SIG-M5 (cell line): ENCODE measurements around the gene GPR142.

Source experiments
- DNase-seq: peaks from one replicate; lab custom pipeline; 2025; lab: John Stamatoyannopoulos, UW

Gene GPR142

DNA sequence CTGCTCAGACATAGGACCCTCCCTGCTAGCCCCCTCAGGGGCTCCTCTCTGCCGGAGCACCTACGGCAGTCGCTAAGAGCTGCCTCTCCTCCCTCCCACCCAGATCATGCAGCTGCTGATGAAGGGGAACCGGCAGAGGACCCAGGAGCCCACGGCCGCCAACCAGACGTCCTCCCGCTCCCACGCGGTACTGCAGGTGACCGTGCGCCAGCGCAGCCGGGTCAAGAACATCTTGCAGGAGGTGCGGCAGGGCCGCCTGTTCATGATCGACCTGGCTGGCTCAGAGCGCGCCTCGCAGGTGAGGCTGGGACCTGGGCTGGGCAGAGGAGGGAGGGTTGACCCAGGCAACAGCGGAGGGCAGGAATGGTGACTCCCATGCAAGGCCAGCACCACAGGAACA, 22.6 kb upstream of the GPR142 start:
- DNase-seq, result no peak

DNA sequence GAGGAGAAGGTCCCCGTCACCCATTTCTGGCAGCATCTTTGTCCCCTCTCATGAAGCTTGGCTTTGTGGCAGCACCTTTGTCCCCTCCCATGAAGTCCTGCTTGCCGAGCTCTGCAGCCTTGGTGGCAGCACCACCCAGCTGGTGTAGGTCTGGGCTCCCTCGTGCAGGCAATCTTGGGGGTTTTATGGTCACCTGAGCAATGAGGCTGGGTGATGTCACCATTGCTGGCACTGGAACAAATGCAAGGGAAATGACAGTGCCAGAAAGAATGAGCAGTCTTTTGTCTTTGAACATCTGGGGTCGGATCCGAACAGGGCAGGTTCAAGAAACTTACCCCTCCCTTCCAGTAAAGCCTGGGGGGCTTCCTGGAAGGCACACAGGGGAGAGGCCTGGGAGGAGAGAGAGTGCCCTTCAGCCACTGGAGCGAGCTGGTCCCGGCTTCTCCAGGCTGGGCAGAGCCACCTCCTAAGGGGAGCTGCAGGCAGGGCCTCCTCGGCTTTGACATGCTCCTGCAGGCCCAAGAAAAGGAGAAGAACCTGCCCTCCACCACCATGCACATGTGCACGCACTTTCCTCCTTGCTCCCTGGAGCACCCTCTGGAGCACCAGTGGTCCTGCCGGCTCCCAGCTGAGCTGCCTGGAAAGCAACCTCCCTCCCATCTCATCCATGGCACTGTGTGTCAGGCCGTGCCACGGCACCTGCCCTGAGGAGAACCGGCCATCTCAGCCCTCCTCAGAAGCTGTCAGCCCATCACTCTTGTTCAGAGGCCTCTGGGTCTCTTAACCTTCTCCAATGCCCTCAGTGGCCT, 21.7 kb upstream of the GPR142 start:
- no peak for DNase-seq

DNA sequence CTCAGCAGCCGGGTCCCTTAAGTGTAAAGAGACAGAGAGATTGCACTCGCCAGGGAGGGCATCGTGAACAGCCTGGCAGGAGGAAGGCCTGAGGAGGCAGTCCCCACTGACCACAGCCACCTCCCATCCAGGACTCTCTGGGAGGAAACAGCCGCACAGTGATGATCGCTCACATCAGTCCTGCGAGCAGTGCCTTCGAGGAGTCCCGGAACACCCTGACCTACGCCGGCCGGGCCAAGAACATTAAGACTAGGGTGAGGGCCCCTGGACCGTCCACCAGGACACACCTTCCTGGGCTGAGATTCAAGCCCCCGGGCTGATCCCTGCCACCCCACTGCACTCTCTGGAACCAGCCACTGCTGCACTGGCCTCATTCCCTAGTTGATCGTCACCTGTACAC, 19.7 kb upstream of the GPR142 start:
- no peak for DNase-seq

DNA sequence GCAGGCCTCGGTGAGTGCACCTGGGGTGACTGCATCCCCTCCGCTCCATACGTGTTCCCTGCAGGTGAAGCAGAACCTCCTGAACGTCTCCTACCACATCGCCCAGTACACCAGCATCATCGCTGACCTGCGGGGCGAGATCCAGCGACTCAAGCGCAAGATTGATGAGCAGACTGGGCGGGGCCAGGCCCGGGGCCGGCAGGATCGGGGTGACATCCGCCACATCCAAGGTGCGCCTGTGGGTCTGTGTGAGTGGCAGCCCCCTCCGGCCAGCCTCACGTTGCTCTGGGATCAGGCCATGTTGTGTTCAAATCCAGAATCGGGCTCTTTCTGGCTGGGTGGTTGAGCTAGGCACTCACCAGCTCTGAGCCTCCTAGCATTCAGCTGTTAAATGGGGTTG, 18.2 kb upstream of the GPR142 start:
- DNase-seq, result no peak

DNA sequence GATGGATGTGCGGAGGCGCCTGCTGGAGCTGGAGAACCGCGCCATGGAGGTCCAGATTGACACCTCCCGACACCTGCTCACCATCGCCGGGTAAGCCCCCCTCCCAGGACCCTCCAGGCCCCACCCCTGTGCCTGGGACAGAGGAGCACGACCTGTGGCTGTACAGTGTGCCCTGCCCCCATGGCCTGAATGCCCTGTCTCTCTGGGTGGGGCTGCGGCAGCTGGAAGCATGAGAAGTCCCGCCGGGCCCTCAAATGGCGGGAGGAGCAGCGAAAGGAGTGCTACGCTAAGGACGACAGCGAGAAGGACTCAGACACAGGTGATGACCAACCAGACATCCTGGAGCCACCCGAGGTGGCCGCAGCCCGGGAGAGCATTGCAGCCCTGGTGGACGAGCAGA, 16.8 kb upstream of the GPR142 start:
- no peak for DNase-seq

DNA sequence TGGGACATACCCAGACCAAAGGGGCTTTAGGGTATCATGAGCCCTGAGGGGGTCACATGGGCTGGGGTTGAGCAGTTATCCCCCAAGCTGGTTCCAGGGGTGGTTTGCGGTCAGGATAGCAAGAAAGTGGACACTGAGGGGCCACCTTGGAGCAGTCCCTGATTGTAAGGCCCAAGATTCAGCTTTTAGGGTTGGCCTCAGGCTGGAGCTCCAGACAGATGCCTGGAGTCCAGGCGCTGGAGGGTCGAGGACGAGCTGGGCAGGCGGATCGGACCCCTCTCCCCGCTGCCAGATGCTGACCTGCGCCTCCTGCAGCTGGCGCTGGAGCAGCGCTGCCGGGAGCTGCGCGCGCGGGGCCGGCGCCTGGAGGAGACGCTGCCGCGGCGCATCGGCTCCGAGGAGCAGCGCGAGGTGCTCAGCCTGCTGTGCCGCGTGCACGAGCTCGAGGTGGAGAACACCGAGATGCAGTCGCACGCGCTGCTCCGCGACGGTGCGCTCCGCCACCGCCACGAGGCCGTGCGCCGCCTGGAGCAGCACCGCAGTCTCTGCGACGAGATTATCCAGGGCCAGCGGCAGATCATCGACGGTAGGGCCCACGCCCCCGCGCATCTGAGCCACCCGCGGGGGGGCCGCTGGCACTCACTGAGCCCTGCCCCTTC, 15.6 kb upstream of the GPR142 start:
- no peak for DNase-seq

DNA sequence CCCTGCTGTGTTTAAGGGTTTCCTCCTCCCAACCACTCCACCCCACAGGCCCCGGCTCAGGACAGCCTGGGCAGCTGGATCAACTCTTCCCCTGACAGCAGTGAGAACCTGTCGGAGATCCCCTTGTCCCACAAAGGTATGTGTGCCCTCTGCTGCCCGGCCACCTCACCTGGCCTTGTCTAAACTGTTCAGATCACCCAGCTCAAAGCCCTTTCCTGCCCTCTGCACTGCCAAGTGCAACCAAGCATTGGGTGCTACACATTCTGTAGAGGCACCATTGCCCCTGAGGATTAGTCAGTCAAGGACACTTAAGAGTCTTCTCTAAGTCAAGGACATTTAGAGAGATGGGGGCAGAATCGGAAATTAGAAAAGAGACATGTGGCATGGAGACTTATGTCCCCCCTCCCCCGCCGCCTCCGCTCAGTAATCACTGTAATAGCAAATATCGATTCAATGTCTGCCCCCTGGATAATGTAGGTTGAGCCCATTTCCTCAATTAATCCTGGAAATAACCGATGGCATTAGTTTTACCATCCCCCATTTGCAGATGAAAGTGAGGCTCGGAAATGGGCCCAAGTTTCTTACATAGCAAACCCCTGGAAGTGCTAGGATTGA, 13.8 kb upstream of the GPR142 start:
- no peak for DNase-seq

DNA sequence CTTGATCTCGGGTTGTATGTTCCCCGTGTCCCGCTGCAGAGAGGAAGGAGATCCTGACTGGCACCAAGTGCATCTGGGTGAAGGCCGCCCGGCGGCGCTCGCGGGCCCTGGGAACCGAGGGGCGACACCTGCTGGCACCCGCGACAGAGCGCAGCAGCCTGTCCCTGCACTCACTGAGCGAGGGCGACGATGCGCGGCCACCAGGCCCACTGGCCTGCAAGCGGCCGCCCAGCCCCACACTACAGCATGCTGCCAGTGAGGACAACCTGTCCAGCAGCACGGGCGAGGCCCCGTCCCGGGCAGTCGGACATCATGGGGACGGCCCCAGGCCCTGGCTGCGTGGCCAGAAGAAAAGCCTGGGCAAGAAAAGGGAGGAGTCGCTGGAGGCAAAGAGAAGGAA, 13.2 kb upstream of the GPR142 start:
- DNase-seq, result no peak

DNA sequence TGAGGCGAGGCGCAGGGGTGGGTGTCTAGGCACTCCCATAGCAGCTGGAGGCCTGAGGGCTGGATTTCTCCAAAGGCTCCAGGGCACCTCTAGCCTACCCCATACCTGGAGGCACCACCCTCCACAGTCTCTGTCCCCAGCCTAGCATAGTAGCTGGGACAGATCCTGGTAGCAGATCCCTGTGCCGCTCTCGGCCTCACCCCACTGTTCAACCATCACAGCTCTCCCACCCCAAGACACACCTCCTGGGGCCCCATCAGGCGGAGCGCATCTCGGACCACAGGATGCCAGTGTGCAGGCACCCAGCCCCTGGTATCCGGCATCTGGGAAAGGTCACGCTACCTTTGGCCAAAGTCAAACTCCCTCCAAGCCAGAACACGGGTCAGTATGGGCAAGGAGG, 12.7 kb upstream of the GPR142 start:
- no peak for DNase-seq

DNA sequence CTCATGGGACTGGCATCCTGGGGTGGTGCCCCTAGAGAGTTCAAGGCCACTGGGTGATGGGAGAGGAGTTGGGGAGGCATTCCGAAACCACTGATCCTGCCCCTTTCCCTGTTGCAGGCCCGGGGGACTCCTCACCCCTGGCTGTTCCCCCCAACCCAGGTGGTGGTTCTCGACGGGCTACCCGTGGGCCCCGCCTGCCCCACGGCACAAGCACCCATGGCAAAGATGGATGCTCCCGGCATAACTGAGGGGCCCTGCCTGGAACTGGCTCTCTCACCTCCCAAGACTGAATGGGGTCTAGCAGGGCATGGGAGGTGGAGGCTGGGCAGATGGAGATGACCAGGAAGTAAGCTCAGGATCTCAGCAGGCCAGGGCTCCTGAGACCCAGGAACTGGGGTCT, 12.2 kb upstream of the GPR142 start:
- DNase-seq, result no peak

DNA sequence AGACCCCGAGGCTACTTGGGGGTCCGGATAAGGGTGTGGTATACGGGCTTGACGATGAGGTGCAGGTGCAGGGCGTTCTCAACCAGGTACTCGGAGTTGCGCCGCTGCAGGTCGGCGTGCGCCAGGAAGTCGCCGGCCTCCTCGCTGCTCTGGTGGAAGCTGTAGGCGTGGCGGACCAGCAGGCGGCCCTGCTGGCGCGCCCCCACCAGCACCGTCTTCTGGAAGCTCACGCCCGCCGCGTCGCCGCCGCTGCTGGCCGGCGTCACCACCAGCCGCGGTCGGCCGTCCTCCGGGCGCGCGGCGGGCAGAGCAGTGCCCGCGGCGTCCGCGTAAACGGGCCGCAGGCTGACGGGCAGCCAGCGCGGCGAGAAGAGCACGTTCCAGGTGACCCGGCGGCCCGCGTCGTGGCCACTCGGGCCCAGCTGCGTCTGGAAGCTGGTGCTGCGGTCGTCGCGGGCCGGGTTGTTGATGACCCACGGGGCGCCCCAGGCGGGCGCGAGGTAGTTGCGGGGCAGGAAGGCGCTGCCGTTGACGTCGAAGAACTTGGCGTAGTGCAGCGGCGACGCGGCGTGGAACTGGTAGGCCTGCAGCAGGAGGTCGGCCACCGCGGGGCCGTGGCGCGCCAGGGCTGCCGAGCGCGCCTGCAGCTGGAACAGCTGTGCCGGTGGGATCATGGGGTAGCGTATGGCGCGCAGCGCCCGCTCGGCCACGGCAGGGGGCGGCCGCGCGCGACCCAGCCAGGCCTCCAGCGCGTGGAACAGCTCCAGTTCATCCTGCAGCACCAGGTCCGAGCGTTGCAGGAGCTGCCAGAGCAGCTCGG, 10.4 kb upstream of the GPR142 start:
- no peak for DNase-seq

DNA sequence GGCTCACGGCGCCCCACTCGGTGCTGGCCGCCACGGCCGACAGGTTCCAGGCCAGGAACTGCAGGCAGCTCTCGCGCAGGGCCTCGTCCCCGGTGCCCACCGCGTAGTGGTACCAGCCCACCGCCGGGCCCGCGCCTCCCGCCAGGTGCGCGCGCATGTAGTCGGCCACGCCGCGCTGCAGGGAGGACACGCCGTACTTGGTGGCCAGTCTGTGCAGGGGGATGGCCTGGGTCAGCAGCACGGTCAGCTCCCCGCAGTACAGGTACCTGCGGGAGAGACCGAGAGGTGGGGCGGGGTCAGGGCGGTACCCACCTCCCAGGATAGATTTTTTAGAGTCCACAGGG, 9.9 kb upstream of the GPR142 start:
- no peak for DNase-seq

DNA sequence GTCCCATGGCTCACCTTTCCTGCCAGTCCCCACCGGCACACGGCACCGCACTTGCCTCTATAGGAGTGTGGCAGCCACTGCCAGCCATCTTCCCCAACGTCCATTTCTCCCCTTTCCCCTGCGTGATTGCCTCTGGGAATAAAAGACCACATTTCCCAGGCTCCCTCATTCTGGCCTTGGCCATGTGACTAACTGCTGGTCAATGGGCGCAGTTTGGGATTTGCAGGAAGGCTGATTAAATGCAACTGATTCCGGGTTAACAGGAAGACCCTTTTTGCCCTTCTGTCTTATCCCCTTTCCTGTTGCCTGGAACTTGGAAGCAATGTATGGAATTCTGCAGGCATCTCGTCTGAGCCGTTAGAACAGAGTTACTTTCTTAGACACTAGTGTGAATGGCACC, 8.6 kb upstream of the GPR142 start:
- no peak for DNase-seq

DNA sequence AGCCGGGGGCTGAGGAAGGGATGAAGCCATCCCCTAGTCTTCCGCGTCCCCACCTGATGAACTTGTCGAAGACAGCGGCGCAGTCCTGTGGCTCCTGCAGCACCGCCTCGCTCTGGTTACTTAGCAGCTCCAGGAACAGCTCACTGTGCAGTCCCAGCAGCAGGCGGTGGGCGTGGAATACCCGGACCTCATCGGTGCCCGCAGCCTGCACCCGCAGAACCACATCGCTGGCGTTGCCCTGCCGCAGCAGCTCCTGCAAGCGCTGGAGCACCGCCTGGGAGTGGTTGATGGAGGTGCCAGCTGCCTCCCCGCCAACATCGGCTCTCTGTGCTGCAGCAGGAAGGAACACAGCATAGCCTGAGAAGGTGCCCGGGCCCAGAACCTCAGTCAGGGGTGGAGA, 7.4 kb upstream of the GPR142 start:
- DNase-seq, result no peak

DNA sequence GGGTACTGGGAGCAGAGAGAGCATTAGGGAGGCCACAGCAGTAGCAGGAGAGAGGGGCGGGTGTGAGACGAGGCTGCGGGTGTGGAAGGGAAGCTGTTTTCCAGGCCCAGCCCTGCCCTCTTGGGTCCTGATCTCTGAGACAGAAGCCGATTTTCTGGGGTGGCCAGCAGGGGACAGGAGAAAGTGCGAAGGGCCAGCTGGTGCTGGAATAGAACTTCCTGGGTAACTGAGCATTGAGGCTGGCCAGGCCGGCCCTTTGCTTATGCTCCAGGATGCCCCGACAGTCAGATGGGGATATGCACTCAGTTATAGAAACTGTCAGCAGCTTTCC, 6.4 kb upstream of the GPR142 start:
- DNase-seq, result no peak

DNA sequence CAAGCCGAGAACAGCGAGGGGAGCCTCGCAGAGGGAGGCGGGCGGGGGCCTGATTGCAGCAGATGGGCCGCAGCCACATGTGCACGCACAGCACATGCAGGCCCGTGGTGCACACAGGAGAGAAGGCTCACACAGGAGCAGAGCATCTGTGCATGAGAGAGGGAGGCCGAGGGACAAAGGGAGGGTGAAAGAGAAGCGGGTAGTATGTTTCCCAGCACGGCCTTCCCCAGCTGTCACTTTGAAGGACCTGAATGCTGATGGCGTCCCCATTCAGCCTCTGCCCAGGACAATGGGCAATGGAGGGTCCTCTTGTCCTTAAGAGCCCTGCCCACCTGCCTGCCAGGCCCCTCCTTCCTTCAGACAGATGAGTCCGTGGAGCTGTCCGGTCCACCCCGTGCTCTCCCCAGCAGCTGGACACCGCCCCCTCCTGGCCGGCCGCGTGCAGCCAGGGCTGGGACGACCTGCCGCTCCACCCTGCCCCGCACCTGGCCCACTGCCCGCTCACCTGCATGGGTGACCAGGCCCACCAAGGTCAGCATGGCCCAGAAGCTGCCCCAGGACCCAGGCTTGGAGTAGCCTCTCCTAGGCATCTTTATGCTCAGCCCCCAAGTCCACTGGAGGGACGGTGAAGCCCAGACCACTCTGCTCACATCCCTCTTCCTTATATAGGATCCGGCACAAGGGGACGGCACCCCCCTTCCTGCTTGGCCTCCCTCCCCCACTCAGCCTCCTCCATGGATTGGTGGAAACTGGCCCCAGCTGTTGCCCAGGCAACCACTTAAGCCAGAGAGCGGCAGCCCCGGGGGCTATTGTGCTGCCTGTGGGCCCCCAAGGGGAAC, 5.9 kb upstream of the GPR142 start, which contains the start of gene BTBD17:
Gene BTBD17, minus strand, starts transcription at position 639 of the 839 bp plus-strand sequence. Its CDS starts 49 bp downstream, at position 590.
- no peak for DNase-seq

DNA sequence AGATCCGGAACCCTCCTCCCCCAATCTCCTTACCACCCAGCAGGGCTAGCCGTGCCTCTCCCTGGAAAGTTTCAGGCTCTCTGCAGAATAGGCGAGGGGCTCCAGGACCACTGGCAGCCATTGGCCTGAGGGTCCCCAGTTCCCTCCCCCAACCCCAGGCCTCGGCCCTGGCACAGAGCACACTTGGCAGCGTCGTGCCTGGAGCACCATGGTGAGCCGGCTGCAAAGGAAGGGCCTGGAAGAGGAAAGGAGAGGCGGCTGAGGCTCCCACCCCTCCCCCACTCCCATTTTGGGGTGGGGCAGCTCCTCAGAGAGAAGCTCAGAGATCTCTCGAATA, 5.3 kb upstream of the GPR142 start:
- DNase-seq, result no peak

DNA sequence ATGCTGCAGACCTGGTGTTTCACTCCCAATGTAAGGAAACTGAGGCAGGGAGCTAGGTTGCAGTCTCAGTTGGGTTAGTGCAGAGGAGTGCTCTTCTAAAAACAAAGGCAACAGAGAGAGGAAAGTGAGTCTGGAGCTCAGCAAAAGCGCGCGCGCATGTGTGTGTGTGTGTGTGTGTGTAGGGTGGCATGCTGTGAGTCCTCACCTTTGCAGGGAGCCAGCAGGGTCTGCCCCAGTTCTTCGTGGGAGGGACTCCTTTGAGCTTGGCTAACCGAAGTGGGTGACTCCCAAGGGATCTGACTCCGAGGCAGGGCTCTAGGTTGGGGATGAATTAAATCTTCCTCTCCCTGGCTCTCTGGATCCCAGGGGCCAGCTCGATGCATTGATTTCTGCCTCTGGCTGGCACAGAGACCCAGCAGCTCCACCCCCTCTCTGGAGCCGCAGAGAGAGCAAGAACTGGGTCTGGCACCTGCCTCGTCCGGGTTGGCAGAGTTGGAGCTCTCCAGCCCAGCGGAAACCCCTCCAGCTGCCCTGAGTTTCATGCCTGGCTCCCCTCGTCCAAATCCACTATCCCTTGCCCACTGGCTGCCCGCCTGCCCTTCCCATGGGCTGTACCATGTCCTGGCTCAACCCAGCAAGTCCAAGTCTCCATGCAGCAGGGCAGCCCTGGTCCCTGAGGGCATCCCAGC, 4.4 kb upstream of the GPR142 start:
- DNase-seq, result no peak

DNA sequence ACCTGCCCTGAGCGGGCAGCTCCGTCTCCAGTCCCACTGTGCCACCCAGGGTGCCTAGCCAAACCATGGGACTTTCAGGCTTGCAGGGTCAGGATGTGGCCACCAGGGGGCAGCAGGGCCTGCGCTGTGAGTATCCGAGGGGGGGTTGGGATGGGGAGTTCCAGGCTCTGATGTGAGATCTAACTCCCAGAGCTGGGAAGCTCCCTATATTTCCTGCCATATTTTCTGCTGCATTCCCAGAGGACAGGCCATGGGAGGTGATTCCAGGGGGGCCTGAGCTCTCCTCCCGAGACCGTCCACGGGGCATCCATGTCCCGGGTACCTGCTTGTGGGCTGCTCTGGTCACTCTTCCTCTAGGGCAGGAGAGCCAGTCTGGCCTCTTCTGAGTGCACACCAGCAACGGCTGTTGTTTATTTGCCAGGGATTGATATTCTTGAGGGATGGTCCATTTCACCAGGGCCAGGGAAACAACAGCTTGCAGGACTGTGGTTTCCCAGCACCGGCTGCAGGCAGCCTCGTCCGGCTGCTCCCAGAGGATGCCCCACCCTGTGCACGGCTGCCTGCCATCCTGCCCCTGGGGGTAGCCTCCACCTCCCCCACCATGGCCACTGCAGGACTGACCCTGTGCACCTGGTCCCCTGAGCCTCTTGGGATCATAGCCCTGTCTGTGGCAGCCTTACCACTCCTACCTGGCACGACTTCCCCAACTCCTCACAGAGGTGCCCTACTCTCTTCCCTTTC, 1.2 kb downstream of the GPR142 start:
- DNase-seq, result no peak

DNA sequence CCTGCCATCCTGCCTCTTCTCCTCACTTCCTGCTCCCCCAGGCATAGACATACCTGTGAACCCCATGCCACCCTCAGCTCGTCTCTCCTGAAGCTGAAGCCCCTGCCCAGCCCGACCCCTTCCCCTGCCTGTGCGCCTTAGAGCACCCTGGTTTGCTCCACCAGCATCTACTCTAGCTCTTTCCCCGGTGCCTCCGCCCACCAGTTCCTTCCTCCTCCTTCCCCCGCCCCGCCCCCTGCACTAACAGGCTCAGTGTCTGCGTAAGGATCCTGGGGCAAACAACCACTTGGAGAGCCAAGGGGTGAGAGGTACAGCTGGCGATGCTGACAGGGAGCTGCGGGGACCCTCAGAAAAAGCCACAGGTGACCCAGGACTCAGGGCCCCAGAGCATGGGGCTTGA, 1.9 kb downstream of the GPR142 start:
- no peak for DNase-seq
